Activated CD4-positive, alpha-beta T cell treated with anti-CD3 and anti-CD28 coated beads, Interleukin-2, amount 10 ng/mL, durations not matched to agents 7 days and 5 days (primary cell): ENCODE data around the gene PDE10A. TPM values are rescaled to one million over a fixed set of nuclear protein-coding genes. Genes with fewer than 3 reads are reported as not detected.

Experiments
- CTCF ChIA-PET: fragments of 350-600 bp; sonication (Branson Sonifier 250); formaldehyde crosslinking; loops from one replicate; lab custom pipeline; 2021; ENCODE audit warnings: antibody characterized with exemption; lab: Charles Lee
- POLR2A ChIA-PET: fragments of 350-600 bp; sonication (Branson Sonifier 250); formaldehyde crosslinking; loops from one replicate; lab custom pipeline; 2021; ENCODE audit warnings: antibody characterized with exemption; lab: Charles Lee
- DNase-seq: peaks from one replicate; pipeline ENCODE4 v3.0.0-alpha.2; 2020
- H3K27ac Mint-ChIP-seq: one replicate; pipeline ENCODE4 v1.8.0; 2021; ENCODE audit warnings: mild to moderate bottlenecking, moderate library complexity, mixed read lengths
- H3K27me3 Mint-ChIP-seq: one replicate; pipeline ENCODE4 v1.8.0; 2021; ENCODE audit warnings: mixed read lengths
- H3K36me3 Mint-ChIP-seq: one replicate; pipeline ENCODE4 v1.8.0; 2021; ENCODE audit warnings: low read depth, mixed read lengths
- H3K4me1 Mint-ChIP-seq: one replicate; pipeline ENCODE4 v1.8.0; 2021; ENCODE audit warnings: mixed read lengths
- H3K4me3 Mint-ChIP-seq: one replicate; pipeline ENCODE4 v1.8.0; 2021; ENCODE audit warnings: mild to moderate bottlenecking, moderate library complexity, mixed read lengths
- H3K9me3 Mint-ChIP-seq: one replicate; pipeline ENCODE4 v1.8.0; 2021; ENCODE audit warnings: mixed read lengths
- total RNA-seq, 2 experiments: library from RNA; stranded (reverse); gene quantifications; one replicate each; pipeline ENCODE4 v1.2.3, GENCODE V29; 2021

Gene PDE10A
- total RNA-seq, 2 experiments from 2014 or later = not detected

DNA sequence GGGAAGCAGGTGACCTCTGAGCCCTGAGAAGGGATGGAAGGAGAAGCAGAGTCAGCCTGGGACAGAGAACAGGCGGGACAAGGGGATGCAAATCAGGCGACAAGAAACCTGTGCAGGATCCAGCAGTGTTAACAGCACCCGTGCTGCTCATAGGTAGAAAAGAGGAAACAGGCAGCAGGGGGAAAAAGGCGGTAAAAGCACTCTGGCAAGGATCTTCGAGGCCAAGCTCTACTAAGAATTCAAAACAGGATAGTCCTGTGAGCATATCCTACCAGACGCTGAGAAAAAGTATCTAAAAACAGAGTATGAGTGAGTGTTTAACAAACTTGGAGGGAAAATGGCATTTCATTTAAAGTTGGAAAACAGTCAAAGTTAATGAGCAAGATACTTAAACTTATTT lies 370.4 kb downstream of the PDE10A start:
- no peak for DNase-seq
- Mint-ChIP-seq H3K36me3 (no peaks in the 10 kb centered on the region), H3K27me3 (no peaks in the 10 kb centered on the region), H3K9me3 (peaks cover 9% of the 10 kb centered on the region), H3K4me3 (no peak overlapping the region), H3K27ac (no peak overlapping the region), H3K4me1 (no peaks in the 10 kb centered on the region)
- ChIA-PET POLR2A (no interaction called here), CTCF (no interaction called here)
